ENCODE data around the gene RBM11. TPM values are rescaled to one million over a fixed set of nuclear protein-coding genes. Genes with fewer than 3 reads are reported as not detected.

The RBM11 gene
- total RNA-seq, 1 experiment from 2014 or later = 1.7 TPM

GRCh38 chr21:14259747-14260146 lies 43.8 kb downstream of the RBM11 start:
- H3K36me3 Mint-ChIP-seq (ENCODE audit: insufficient read depth in 1 of 3, low read depth in 3 of 3) = no peaks in the 10 kb centered on the region

More at GRCh38 chr21:14259747-14260146, 43.8 kb downstream of the RBM11 start:
- Histone ChIP-seq H3K79me1 (ENCODE audit: insufficient read depth, low read depth, low read length, poor library complexity, severe bottlenecking) (no peaks in the 10 kb centered on the region), H2BK20ac (ENCODE audit: low read depth, low read length, poor library complexity, severe bottlenecking) (no peak overlapping the region), H2BK12ac (ENCODE audit: insufficient read length, low read depth, low read length) (no peak overlapping the region), H3K14ac (ENCODE audit: insufficient read depth, low read length) (no peak overlapping the region), H3K23me2 (ENCODE audit: insufficient read length, low read depth, low read length, poor library complexity, severe bottlenecking) (no peaks in the 10 kb centered on the region), H2AK5ac (ENCODE audit: insufficient read length, low read length) (no peak overlapping the region), H3K56ac (ENCODE audit: insufficient read length, low read depth, low read length) (no peak overlapping the region), H3K4me2 (ENCODE audit: insufficient read depth, insufficient read length, low read length) (no peak overlapping the region), H3K4ac (ENCODE audit: low read depth, low read length) (no peak overlapping the region), H3K79me2 (ENCODE audit: insufficient read depth, low read length) (no peaks in the 10 kb centered on the region), H2BK15ac (ENCODE audit: low read depth, low read length) (no peak overlapping the region), H2BK120ac (ENCODE audit: low read depth, low read length, poor library complexity, severe bottlenecking) (no peak overlapping the region), H3K27me3 (ENCODE audit: insufficient read depth, low read length) (no peaks in the 10 kb centered on the region), H3K23ac (ENCODE audit: insufficient read length, low read depth, low read length) (no peak overlapping the region), H4K91ac (ENCODE audit: insufficient read length, low read depth, low read length) (no peak overlapping the region), H4K8ac (replicated peaks; ENCODE audit: insufficient read length, low read depth, low read length) (no peak overlapping the region), H4K5ac (ENCODE audit: insufficient read length, low read depth, low read length) (no peak overlapping the region), H3K18ac (ENCODE audit: insufficient read length, low read depth, low read length) (no peak overlapping the region), H3K9me3 (ENCODE audit: control insufficient read depth, low read depth, low read length) (no peaks in the 10 kb centered on the region), H3T11ph (ENCODE audit: low read length) (no peak overlapping the region), H2BK5ac (ENCODE audit: insufficient read length, low read length) (no peak overlapping the region), H3K4me1 (ENCODE audit: insufficient read depth, low read length) (no peaks in the 10 kb centered on the region), H3K27ac (ENCODE audit: insufficient read length, low read depth, low read length) (no peak overlapping the region), H3K9ac (ENCODE audit: extremely low read depth, insufficient read length, low read length) (no peak overlapping the region), H2AFZ (ENCODE audit: low read length) (no peak overlapping the region), H4K20me1 (ENCODE audit: control insufficient read depth, insufficient read depth, insufficient read length) (no peaks in the 10 kb centered on the region)
- no peak overlapping the region for H3K27ac Mint-ChIP-seq
- TF ChIP-seq CTCF (conservative IDR thresholded peaks at IDR 0.05) = peak; percentile 74
- H3K4me1 Mint-ChIP-seq = no peaks in the 10 kb centered on the region
- H3K4me3 Mint-ChIP-seq = no peak overlapping the region
- DNase-seq = no peak
- H3K9me3 Mint-ChIP-seq = peaks cover 2 to 13% of the 10 kb centered on the region in 2 experiments; a peak in 3 of 5 replicates
- WGBS (ENCODE audit: extremely low coverage, insufficient read length, low lambda C conversion rate) = no CpG with 5 or more reads among the region's 3 CpGs
- H3K27me3 Mint-ChIP-seq (ENCODE audit: low read depth) = no peaks in the 10 kb centered on the region; the same call in 1 of the 2 replicates
